ENCODE results near the gene HEXD.

The HEXD gene

GRCh38 chr17:82440469-82440981, 22.4 kb downstream of the HEXD start:
- CTCF ChIA-PET: no interaction called here
- H3K4me3 ChIP-seq (ENCODE audit: low read depth, low read length): no peak overlapping the region
- no peak for TF ChIP-seq CTCF (IDR thresholded peaks at IDR 0.05; ENCODE audit: insufficient read depth, low read length, missing control alignments)
- POLR2A ChIA-PET: no interaction called here
- no peak for DNase-seq (ENCODE audit: low read depth, low spot score)

GRCh38 chr17:82440991-82441627, 23.0 kb downstream of the HEXD start:
- CTCF ChIA-PET: interaction anchor here (1.6 kb wide), 1 partner anchor 403 kb away, joined by 3 read pairs; the partner anchor contains the start of gene DCXR
- no peak overlapping the region for H3K4me3 ChIP-seq (ENCODE audit: low read depth, low read length)
- TF ChIP-seq CTCF (IDR thresholded peaks at IDR 0.05; ENCODE audit: insufficient read depth, low read length, missing control alignments): no peak
- POLR2A ChIA-PET: no interaction called here
- DNase-seq (ENCODE audit: low read depth, low spot score): no peak

- DNase-seq (ENCODE audit: low read depth, low spot score): no peak
- H3K4me3 ChIP-seq (ENCODE audit: low read depth, low read length): no peak overlapping the region
- POLR2A ChIA-PET: no interaction called here
- CTCF ChIA-PET: interaction anchor here (0.6 to 1.6 kb wide), 2 partner anchors 20 to 404 kb away, joined by 3 read pairs; partner anchors contain the start of gene DCXR
- no peak for TF ChIP-seq CTCF (IDR thresholded peaks at IDR 0.05; ENCODE audit: insufficient read depth, low read length, missing control alignments)
Observed at GRCh38 chr17:82441691-82442487, 23.7 kb downstream of the HEXD start.

GRCh38 chr17:82442643-82443464, 24.7 kb downstream of the HEXD start:
- TF ChIP-seq CTCF (IDR thresholded peaks at IDR 0.05; ENCODE audit: insufficient read depth, low read length, missing control alignments): no peak
- ChIA-PET CTCF (interaction anchor here (1.6 kb wide), 1 partner anchor 405 kb away, joined by 3 read pairs; the partner anchor contains the start of gene DCXR), POLR2A (no interaction called here)
- no peak overlapping the region for H3K4me3 ChIP-seq (ENCODE audit: low read depth, low read length)
- no peak for DNase-seq (ENCODE audit: low read depth, low spot score)

- no peak overlapping the region for H3K4me3 ChIP-seq (ENCODE audit: low read depth, low read length)
- DNase-seq (ENCODE audit: low read depth, low spot score): no peak
- ChIA-PET CTCF (no interaction called here), POLR2A (no interaction called here)
- TF ChIP-seq CTCF (IDR thresholded peaks at IDR 0.05; ENCODE audit: insufficient read depth, low read length, missing control alignments): no peak
Observed at GRCh38 chr17:82443465-82444283, 25.5 kb downstream of the HEXD start.

Measured in AG04449 (cell line).